Fibroblast of lung (primary cell): ENCODE data around the gene ELP4.

Source experiments
- CTCF ChIP-seq, 2 donors: IDR thresholded peaks in 1 of 2; conservative IDR thresholded peaks in 1 of 2; 1 replicate in 1 of 2; 2 replicates in 1 of 2; pipeline ENCODE4 v1.5.1; 2011 to 2012; ENCODE audit warnings: low read length in 2 of 2, control low read depth in 1 of 2, inconsistent platforms in 1 of 2, low read depth in 1 of 2, mild to moderate bottlenecking in 1 of 2
- EZH2 ChIP-seq: IDR thresholded peaks from 2 replicates; pipeline ENCODE4 v1.5.1; 2012; ENCODE audit warnings: low read length, control low read depth, mild to moderate bottlenecking; ENCODE audit errors: missing control alignments

- TF ChIP-seq CTCF (conservative IDR thresholded peaks at IDR 0.05 in 1 of 2, IDR thresholded peaks at IDR 0.05 in 1 of 2; ENCODE audit: low read depth in 1 of 2, low read length in 2 of 2) (no peak), EZH2 (no peak)
Measured at GRCh38 chr11:31478223-31478590, 31.4 kb upstream of the ELP4 start.
